ENCODE data around the gene CAMTA1.
"Not testable (repeated sequence)": the region's sequence is repeated elsewhere in the genome, so short reads cannot be mapped to it uniquely, and the experiment has no call there.

Gene CAMTA1

GRCh38 chr1:6813165-6813564 lies 27.9 kb downstream of the CAMTA1 start:
- no peaks in the 10 kb centered on the region for H3K27me3 Mint-ChIP-seq
- no peak for DNase-seq
- H3K36me3 Mint-ChIP-seq (ENCODE audit: low read depth), result no peaks in the 10 kb centered on the region
- H3K4me3 Mint-ChIP-seq, result no peak overlapping the region
- no peak overlapping the region for H3K27ac Mint-ChIP-seq
- H3K4me1 Mint-ChIP-seq (ENCODE audit: low read depth), result peaks cover 43% of the 10 kb centered on the region
- no peaks in the 10 kb centered on the region for H3K9me3 Mint-ChIP-seq

DNA sequence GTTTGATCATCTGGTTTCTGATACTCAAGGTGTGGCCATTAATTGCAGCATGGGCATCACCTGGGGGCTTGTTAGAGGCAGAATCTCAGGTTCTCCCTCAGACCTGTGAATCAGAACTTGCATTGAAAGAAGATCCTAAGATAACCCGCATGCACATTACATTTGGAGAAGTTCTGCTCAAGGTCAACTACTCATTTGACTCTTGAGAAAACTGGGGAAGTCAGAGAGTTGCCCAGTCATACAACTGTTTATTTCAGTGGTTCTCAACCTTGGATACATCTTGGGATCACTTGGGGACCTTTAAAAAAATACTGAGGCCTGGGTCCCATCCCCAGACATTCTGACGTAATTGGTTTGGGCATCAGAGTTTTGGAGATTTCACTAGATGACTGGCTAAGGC lies 30.5 kb downstream of the CAMTA1 start:
- DNase-seq, result no peak
- Mint-ChIP-seq H3K4me3 (no peak overlapping the region), H3K4me1 (ENCODE audit: low read depth) (peaks cover 59% of the 10 kb centered on the region), H3K9me3 (no peaks in the 10 kb centered on the region), H3K27ac (no peak overlapping the region), H3K36me3 (ENCODE audit: low read depth) (peaks cover 1% of the 10 kb centered on the region), H3K27me3 (no peaks in the 10 kb centered on the region)

DNA sequence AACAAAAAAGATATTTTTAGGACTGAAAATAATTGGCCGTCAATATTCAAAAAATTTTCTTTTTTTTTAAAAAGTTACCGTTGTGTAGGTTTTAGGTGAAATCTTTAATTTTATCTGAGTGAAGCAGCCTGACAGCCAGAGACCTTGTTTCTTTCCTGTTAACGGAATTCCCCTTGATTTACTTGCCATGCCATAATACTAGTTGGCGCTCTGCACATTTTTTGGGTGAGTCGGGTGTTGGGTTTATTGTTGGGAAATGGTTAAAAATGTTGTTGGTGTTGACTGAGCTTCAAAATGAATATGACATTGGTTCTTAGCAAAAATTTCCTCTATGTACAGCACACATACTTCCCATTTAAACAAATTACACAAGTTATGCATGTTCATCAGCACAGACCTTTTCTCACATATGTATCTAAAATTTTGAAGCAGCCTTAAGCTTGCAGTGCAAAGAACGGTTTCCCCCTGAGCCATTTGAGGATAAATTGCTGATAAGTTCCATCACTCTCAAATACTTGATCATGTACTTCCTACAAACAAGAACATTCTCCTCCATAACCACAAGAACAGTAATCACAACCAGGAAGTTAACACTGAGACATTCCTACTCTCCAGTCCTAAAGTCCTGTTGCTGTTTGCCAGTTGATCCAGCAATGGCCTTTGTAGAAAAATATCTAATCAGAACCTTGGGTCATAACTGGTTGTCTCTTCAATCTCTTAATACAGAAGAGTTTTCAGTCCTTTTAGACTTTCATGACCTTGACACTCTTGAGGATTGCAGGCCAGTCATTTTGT lies 34.2 kb downstream of the CAMTA1 start:
- Mint-ChIP-seq H3K36me3 (ENCODE audit: low read depth) (peaks cover 1% of the 10 kb centered on the region), H3K4me1 (ENCODE audit: low read depth) (peaks cover 66% of the 10 kb centered on the region), H3K27me3 (no peaks in the 10 kb centered on the region), H3K27ac (no peak overlapping the region), H3K4me3 (no peak overlapping the region), H3K9me3 (no peaks in the 10 kb centered on the region)
- no peak for DNase-seq

GRCh38 chr1:6820899-6821298 lies 35.6 kb downstream of the CAMTA1 start:
- Mint-ChIP-seq H3K27ac (no peak overlapping the region), H3K4me3 (no peak overlapping the region), H3K4me1 (ENCODE audit: low read depth) (peaks cover 60% of the 10 kb centered on the region), H3K36me3 (ENCODE audit: low read depth) (peaks cover 12% of the 10 kb centered on the region), H3K27me3 (no peaks in the 10 kb centered on the region), H3K9me3 (no peaks in the 10 kb centered on the region)
- DNase-seq, result no peak

- Mint-ChIP-seq H3K4me3 (no peak overlapping the region), H3K36me3 (ENCODE audit: low read depth) (peaks cover 28% of the 10 kb centered on the region), H3K4me1 (ENCODE audit: low read depth) (peaks cover 46% of the 10 kb centered on the region)
These were observed 37.5 kb downstream of the CAMTA1 start for GRCh38 chr1:6822530-6823359.

DNA sequence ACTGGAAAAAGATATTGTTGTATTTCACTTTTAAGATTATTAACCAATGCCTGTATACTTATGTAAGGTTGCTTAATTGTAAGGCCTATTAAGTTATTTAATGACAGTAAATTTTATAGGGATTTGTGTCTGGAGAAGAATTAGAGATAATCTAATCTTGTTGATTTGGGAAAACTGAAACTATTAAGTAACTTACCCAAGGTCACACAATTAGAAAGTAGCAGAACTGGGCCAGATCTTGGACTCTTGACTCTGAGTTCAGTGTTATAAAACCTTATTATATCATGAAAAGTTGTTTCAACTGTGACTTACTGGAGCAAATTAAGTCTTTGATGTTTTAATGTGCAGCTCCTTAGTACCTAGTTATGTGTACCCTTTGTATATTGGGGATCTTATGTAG lies 38.5 kb downstream of the CAMTA1 start:
- Mint-ChIP-seq H3K27me3 (no peaks in the 10 kb centered on the region), H3K4me1 (ENCODE audit: low read depth) (peaks cover 42% of the 10 kb centered on the region)

More at GRCh38 chr1:6822530-6823359, 37.5 kb downstream of the CAMTA1 start:
- Mint-ChIP-seq H3K27ac (no peak overlapping the region), H3K9me3 (no peaks in the 10 kb centered on the region), H3K27me3 (no peaks in the 10 kb centered on the region)
- no peak for DNase-seq

DNA sequence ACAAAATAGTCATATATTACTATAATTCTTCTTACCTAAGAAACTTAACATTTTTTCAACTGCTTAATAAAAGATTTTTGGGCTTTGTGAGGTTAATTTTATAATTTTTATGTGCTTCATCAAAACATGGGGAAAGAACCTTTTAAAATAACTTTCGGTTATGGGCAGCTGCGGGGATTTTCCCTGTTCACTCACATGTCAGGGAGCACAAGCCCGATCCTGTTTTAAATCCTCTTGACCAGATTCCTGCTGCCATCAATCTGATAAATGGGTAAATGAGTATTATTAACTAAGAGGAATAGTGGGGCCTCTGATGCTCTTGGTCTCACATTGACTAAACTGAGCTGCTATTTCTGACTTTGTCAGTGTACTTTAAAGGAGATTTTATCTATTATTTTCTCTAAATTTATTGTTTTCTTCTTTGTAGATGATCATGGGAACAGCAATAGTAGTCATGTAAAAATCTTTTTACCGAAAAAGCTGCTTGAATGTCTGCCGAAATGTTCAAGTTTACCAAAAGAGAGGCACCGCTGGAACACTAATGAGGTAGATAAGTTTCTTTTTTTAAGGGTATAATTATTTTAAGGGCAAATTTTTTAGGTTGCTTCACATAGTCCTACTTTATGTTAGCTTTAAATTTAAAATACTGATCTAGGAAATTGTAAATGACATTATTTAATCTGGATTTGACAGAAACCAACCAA lies 39.6 kb downstream of the CAMTA1 start:
- Mint-ChIP-seq H3K4me1 (ENCODE audit: low read depth) (peaks cover 35% of the 10 kb centered on the region), H3K36me3 (ENCODE audit: low read depth) (peaks cover 42% of the 10 kb centered on the region), H3K4me3 (no peak overlapping the region), H3K9me3 (no peaks in the 10 kb centered on the region), H3K27ac (no peak overlapping the region), H3K27me3 (no peaks in the 10 kb centered on the region)
- DNase-seq, result no peak

More for the DNA sequence above, 38.5 kb downstream of the CAMTA1 start:
- H3K9me3 Mint-ChIP-seq, result no peaks in the 10 kb centered on the region
- H3K4me3 Mint-ChIP-seq, result no peak overlapping the region
- H3K27ac Mint-ChIP-seq, result no peak overlapping the region
- H3K36me3 Mint-ChIP-seq (ENCODE audit: low read depth), result peaks cover 34% of the 10 kb centered on the region
- DNase-seq, result no peak

DNA sequence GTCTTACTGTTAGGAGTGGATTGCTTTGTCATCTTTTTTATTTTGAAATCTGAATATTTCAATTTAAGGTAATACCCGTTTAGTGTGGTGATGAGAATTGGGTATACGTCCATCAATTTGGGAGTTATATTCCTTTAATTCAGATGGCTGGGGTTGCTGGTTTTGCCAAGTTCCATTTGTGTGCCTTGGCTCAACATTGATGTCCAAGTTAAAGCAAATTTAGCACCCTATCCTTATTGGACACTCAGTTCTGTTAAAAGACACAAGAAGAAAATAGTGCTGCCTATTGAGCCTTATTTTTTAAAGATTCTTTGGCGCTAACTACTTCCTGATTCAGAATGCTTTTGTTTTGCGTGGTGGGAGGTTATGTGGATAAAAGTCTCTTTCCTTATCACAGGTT lies 40.6 kb downstream of the CAMTA1 start:
- Mint-ChIP-seq H3K9me3 (no peaks in the 10 kb centered on the region), H3K4me3 (no peak overlapping the region), H3K27ac (no peak overlapping the region), H3K4me1 (ENCODE audit: low read depth) (peaks cover 25% of the 10 kb centered on the region), H3K27me3 (no peaks in the 10 kb centered on the region), H3K36me3 (ENCODE audit: low read depth) (peaks cover 43% of the 10 kb centered on the region)
- DNase-seq, result no peak

- Mint-ChIP-seq H3K4me1 (ENCODE audit: low read depth) (peaks cover 19% of the 10 kb centered on the region), H3K27me3 (no peaks in the 10 kb centered on the region), H3K36me3 (ENCODE audit: low read depth) (peaks cover 46% of the 10 kb centered on the region), H3K27ac (no peak overlapping the region), H3K4me3 (no peak overlapping the region), H3K9me3 (no peaks in the 10 kb centered on the region)
- DNase-seq, result no peak
These were observed 41.8 kb downstream of the CAMTA1 start for GRCh38 chr1:6827079-6827478.

- DNase-seq, result no peak
- H3K4me3 Mint-ChIP-seq, result no peak overlapping the region
- no peaks in the 10 kb centered on the region for H3K27me3 Mint-ChIP-seq
- no peaks in the 10 kb centered on the region for H3K9me3 Mint-ChIP-seq
- no peak overlapping the region for H3K27ac Mint-ChIP-seq
- H3K4me1 Mint-ChIP-seq (ENCODE audit: low read depth), result peaks cover 12% of the 10 kb centered on the region
- peaks cover 51% of the 10 kb centered on the region for H3K36me3 Mint-ChIP-seq (ENCODE audit: low read depth)
These were observed 42.4 kb downstream of the CAMTA1 start for GRCh38 chr1:6827630-6828165.

GRCh38 chr1:6831366-6831765 lies 46.1 kb downstream of the CAMTA1 start:
- Mint-ChIP-seq H3K36me3 (ENCODE audit: low read depth) (peaks cover 60% of the 10 kb centered on the region), H3K4me1 (ENCODE audit: low read depth) (peaks cover 6% of the 10 kb centered on the region), H3K9me3 (no peaks in the 10 kb centered on the region), H3K27ac (no peak overlapping the region), H3K27me3 (no peaks in the 10 kb centered on the region), H3K4me3 (no peak overlapping the region)
- DNase-seq, result no peak

DNA sequence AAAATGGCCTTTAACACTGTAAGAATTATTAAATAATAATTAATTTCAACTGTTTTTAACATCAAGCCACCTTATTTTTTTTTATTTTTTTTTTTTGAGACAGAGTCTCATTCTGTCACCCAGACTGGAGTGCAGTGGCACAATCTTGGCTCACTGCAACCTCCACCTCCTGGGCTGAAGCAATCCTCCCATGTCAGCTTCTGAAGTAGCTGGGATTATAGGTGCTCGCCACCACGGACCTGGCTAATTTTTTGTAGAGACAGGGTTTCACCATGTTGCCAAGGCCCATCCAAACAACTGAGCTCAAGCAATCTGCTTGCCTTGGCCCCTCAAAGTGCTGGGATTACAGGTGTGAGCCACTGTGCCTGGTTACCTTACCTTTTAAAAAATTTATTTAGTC lies 46.8 kb downstream of the CAMTA1 start:
- H3K4me1 Mint-ChIP-seq (ENCODE audit: low read depth); H3K9me3 Mint-ChIP-seq; DNase-seq; H3K27ac Mint-ChIP-seq; H3K27me3 Mint-ChIP-seq; H3K4me3 Mint-ChIP-seq: not testable (repeated sequence)
- H3K36me3 Mint-ChIP-seq (ENCODE audit: low read depth), result peaks cover 57% of the 10 kb centered on the region

DNA sequence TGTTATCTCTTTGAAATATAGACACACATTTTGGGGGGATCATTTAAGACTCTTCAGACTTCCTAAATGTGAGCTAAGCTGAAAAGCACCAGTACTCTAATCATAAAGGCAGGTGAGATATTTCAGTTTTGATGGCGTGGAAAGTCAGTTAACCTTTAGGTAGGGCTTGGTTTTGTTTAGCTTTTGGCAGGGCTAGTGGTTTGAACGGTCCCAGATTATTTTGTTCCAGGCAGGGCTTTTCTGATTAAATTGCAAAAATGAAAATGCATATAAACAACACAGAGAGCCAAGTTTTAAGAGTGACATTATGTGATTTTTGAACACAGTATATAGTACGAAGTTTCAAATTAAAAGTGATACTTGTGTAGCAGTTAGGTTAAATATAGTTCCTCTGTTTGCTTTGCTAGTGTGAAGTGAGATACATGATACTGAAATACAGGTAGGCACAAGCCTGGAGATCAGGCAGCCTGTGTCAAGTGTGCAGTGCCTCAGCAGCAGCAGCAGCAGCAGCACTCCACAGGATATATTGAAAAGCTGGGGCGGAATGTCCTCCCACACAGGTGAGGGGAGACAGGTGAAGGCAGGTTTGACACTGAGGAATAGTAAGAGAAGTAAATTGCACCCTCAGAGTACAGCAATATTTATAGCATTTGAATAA lies 47.4 kb downstream of the CAMTA1 start:
- DNase-seq, result no peak
- Mint-ChIP-seq H3K4me3 (no peak overlapping the region), H3K36me3 (ENCODE audit: low read depth) (peaks cover 54% of the 10 kb centered on the region), H3K4me1 (ENCODE audit: low read depth) (peaks cover 4% of the 10 kb centered on the region), H3K9me3 (no peaks in the 10 kb centered on the region), H3K27ac (no peak overlapping the region), H3K27me3 (no peaks in the 10 kb centered on the region)

GRCh38 chr1:6833804-6834203 lies 48.5 kb downstream of the CAMTA1 start:
- Mint-ChIP-seq H3K4me1 (ENCODE audit: low read depth) (peaks cover 4% of the 10 kb centered on the region), H3K4me3 (no peak overlapping the region), H3K9me3 (no peaks in the 10 kb centered on the region), H3K27me3 (no peaks in the 10 kb centered on the region), H3K27ac (no peak overlapping the region), H3K36me3 (ENCODE audit: low read depth) (peaks cover 55% of the 10 kb centered on the region)
- no peak for DNase-seq
